GM18508 (cell line): ENCODE data around the gene HOXA10.

Experiments
- ATAC-seq: cut with Tn5 transposase; IDR thresholded peaks from one replicate; pipeline ENCODE4 v1.9.1; 2021; ENCODE audit warnings: moderate number of reproducible peaks; ENCODE audit not compliant: insufficient read depth, unreplicated experiment

Gene HOXA10

GRCh38 chr7:27180431-27181420 lies 6.6 kb upstream of the HOXA10 start:
- no peak for ATAC-seq

GRCh38 chr7:27179503-27180430 lies 5.6 kb upstream of the HOXA10 start:
- no peak for ATAC-seq

GRCh38 chr7:27179030-27179429 lies 4.9 kb upstream of the HOXA10 start:
- no peak for ATAC-seq

- no peak for ATAC-seq
Measured at GRCh38 chr7:27178366-27178765, 4.2 kb upstream of the HOXA10 start.

GRCh38 chr7:27177795-27178320 lies 3.7 kb upstream of the HOXA10 start:
- no peak for ATAC-seq

GRCh38 chr7:27176962-27177794 lies 3.1 kb upstream of the HOXA10 start:
- no peak for ATAC-seq

GRCh38 chr7:27176524-27176845 lies 2.4 kb upstream of the HOXA10 start:
- ATAC-seq = no peak

- ATAC-seq = no peak
Measured at GRCh38 chr7:27175626-27176523, 1.8 kb upstream of the HOXA10 start.

- no peak for ATAC-seq
Measured at GRCh38 chr7:27174874-27175625, 930 bp upstream of the HOXA10 start.

GRCh38 chr7:27173511-27173955 lies 587 bp downstream of the HOXA10 start:
- ATAC-seq = no peak

- ATAC-seq = no peak
Measured at GRCh38 chr7:27172823-27173510, 1.2 kb downstream of the HOXA10 start.

- ATAC-seq = no peak
Measured at GRCh38 chr7:27172315-27172774, 1.8 kb downstream of the HOXA10 start.

GRCh38 chr7:27171637-27172314 lies 2.3 kb downstream of the HOXA10 start:
- no peak for ATAC-seq

- no peak for ATAC-seq
Measured at GRCh38 chr7:27171325-27171636, 2.8 kb downstream of the HOXA10 start.

GRCh38 chr7:27170426-27171324 lies 3.4 kb downstream of the HOXA10 start:
- no peak for ATAC-seq
